GM19467 (cell line): Measurements from ENCODE around the gene S100A16.
A peak's percentile ranks its signal among the peaks of the same experiment; 100 is the strongest.
"Not testable (repeated sequence)": the region's sequence is repeated elsewhere in the genome, so short reads cannot be mapped to it uniquely, and the experiment has no call there.

ENCODE experiments used
- ATAC-seq: cut with Tn5 transposase; IDR thresholded peaks from one replicate; pipeline ENCODE4 v1.9.1; 2021; ENCODE audit warnings: mild to moderate bottlenecking, moderate library complexity; ENCODE audit not compliant: unreplicated experiment

The S100A16 gene

DNA sequence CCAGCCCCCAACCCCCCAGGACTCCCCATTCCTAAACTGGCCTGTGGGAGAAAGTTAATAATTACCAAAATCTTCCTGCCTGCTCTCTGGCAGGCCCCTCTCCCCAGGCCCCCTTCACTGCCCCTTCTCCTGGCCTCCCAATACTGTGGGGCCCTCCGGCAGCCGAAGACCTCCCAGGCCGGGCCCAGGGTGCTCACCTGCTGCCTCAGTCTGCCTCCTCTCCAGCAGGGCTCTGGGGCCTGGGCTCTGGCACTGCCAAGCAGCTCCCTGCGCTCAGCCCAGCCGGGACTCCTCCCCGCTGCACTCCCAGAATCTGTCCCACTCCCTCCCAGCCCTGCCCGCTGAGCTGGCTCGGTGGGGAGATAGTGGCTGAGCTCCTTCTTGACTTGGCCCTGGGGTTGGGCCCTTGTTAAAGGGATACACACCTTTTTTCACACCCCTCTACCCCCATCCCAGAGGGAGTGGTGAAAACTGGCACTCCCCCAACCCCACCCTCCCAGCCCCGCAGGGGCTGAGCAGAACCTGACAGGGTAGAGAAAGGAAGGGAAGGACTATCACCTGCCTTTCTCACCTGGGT is at the start of gene S100A16:
Gene S100A16, minus strand, starts transcription at position 383 of the 577 bp plus-strand sequence. CDS start 4,986 bp downstream, outside the sequence.
- no peak for ATAC-seq

DNA sequence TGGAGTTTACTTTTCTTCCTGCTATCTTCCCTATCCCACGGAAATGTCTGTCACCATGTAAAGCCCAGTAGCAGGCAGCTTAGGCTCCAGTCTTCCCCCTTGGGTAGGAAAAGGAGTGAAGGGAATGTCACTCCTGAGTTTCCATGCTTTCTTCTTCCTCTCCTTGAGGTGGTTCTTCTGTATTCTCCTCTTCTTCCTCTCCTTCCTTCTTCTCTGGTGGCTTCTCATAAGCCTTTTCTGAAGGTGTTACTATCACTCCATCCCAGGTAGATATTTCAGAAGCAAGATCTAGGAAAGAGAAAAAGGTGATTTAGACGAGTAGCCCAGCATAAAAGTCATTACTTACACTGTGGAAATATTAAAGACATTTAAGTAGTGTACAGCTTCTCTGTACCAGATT is 49.3 kb upstream of the S100A16 start:
- ATAC-seq, result no peak

GRCh38 chr1:153661111-153661708 is 48.3 kb upstream of the S100A16 start:
- ATAC-seq, result no peak

DNA sequence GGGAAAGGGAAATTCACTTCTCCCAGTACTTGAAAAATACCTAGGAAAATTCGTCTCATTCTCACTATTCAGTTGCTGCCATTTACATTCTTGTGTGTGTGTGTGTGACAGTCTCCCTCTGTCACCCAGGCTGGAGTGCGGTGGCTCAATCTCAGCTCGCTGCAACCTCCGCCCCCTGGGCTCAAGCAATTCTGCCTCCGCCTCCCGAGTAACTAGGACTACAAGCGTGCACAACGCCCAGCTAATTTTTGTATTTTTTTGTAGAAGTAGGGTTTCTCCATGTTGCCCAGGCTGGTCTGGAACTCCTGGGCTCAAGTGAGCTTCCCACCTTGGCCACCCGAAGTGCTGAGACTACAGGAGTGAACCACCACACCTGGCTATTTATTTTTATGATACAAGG is 46.7 kb upstream of the S100A16 start:
- ATAC-seq, result no peak

DNA sequence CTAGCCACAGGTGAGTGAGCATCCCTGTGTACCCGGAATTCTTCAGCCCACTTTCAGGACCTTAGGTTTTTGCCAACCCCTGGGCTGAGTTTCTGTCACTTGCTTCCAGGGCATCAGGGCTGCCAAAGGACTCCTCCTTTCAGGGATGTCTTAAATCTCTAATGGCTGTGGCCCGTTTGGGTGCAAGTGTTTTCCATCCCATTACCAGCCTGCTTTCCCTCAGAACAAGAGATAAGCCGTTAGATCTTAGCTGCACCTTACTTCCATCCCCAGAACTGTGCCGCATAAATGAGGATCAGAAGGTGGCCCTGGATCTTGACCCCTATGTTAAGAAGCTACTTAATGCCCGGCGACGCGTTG is 46.2 kb upstream of the S100A16 start:
- no peak for ATAC-seq

DNA sequence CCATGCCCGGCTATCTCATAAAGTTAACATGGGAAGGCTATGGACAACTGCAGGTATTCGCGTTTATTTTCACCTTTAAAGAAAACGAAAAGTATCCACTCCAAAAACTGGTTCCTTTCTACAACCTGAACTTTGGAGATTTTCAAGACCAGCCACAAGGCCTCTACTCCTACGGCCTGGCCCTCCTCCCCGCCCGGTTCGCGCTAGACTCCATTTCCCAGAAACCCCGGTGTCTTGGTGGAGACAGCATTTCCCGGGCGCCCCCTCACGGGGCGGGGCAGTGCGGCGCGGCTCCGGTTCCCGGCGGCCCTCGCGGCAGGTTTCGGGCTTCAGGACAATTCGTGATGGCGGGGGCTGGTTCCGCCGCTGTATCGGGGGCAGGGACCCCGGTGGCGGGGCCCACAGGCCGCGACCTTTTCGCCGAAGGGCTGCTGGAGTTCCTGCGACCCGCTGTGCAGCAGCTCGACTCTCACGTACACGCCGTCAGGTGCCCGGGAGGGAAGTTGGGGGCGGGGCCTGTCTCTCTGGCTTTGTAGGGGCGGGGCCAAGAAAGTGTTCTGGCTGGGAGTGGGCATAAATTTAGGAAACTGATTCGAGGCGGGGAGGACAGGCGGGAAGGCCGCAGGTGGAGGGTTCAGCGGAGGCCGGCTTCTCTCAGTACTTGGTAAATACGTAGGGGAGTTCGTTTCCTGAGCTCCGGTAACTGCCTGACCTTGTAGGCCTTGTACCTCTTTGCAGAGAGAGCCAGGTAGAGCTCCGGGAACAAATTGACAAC is 45.6 kb upstream of the S100A16 start, which contains the start of gene SNAPIN:
Gene SNAPIN, plus strand, starts transcription at position 304 of the 775 bp plus-strand sequence. Its CDS starts 41 bp downstream, at position 345.
- peak; percentile 86 for ATAC-seq

GRCh38 chr1:153655333-153655732 is 42.4 kb upstream of the S100A16 start:
- ATAC-seq, result no peak

DNA sequence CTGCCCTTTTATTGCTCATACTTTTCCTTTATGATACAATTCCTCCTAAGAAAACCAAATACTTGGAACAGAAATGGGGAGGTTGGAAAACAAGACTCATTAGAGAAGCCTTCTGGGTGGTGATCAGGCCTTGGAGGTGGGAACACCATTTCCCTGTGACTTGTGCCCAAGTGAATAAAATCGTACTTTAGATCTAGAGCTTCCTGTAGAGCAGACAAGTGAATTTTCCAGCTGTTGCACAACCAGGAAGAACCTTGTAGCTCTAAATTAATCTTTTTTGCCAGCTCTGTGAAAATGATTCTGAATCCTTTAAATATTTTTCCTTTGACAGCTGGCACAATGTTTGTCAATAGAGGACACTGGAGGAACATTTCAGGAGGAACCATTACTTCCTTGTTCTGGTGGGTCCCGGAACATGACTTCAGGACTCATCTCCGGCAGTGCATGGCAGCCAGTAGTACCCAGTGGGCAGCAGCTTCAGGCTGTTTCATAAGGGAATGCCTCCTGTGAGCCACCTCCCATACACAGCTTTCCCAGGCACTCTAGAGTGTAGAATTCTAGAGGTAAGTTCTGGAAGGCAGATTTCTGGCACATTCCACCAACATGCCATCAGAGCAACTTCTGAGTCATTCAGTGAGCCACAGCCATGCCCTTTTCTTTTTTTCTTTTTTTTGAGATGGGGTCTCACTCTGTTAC is 40.0 kb upstream of the S100A16 start:
- ATAC-seq, result no peak

- ATAC-seq, result no peak
Measured at GRCh38 chr1:153651771-153652170, 38.8 kb upstream of the S100A16 start.

DNA sequence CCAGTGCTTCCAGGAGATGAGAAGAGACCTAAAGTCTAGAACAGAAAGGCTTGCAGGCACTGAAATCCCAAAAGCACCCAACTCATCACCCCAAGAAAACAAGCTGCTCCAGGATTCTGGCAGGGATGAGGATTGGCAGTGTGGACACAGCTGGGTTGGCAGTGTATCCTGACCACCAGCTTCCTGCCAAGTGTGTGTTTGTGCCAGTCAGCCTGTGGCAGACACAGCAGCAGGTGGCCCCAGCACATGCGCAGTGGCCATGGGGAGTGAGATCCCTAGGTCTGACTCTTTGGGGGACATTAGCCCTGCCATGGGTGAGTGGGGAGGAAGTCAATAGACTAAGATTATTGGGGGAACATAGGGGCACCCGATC is 36.9 kb upstream of the S100A16 start:
- ATAC-seq, result no peak

- ATAC-seq, result no peak
Measured at GRCh38 chr1:153649137-153649862, 36.4 kb upstream of the S100A16 start.

DNA sequence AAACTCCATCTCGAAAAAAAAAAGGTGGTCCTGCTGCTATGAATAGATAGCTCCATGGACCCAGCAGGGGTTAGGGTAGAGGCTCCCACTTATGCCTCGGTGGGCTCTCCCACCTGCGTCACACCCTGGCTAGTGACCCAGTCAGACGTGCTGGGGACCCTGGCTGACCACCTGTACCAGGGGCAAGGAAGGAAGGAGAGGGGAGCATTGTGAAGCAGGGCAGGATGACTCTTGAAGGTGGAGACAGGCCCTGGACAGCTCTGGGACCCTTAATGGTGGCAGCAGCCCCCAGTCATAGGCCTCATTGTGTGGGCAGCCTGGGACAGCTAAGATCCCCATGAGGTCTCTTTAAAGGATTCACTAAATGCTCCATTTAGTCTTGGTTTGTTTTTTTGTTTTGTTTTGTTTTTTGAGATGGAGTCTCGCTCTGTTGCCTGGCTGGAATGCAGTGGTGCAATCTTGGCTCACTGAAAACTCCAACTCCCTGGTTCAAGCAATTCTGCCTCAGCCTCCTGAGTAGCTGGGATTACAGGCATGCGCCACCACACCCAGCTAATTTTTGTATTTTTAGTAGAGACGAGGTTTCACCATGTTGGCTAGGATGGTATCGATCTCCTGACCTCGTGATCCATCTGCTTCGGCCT is 35.2 kb upstream of the S100A16 start:
- no peak for ATAC-seq

DNA sequence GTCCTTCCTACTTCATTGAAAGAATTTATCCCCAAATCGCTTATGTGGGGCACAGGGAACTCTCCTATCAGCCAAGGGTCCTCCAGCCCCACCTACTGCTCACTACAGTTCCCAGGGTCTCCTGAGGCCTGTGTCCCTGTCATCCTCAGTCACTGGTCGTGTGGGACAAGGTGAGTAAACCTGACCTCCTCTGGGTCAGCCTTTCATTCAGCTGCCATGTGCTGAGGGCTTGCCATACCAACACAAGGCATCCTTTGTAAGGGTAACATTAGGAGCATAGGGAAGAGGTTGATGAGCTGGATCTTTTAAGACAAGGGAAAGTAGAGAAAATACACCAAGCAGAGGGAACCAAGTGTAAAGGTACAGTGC is 34.4 kb upstream of the S100A16 start:
- no peak for ATAC-seq

DNA sequence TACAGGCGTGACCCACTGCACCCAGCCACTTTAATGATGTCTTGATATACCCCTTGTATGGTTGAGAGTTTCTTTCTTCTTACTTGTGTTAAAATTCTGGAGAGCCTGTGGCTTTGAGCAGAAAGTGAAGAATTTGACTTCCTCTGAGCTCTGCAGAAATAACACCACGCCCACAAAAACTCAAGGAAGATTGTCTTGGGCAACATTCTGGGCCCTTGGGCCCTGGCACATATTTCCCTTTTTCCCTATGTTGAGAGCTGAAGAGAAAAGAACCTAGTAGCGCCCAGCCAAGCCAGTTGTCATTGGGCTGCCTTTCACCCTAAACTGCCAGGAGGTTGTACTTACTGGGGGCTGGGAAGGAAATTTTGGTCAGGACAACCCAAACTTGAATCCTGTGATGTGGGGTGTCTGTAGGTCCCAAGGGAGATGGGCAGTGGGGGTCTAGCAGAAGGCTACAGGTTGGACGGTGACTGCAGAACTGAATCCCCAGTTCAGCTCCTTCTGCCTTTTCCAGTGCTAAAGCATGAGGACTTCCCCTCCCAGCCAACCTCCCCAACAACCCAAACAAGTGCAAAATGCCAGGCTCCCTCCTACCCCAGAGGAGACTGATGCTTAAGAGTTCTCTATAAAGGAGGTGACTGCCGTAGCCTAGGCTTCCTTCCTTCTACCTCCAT is 33.9 kb upstream of the S100A16 start:
- no peak for ATAC-seq

GRCh38 chr1:153643816-153644215 is 30.9 kb upstream of the S100A16 start:
- no peak for ATAC-seq

DNA sequence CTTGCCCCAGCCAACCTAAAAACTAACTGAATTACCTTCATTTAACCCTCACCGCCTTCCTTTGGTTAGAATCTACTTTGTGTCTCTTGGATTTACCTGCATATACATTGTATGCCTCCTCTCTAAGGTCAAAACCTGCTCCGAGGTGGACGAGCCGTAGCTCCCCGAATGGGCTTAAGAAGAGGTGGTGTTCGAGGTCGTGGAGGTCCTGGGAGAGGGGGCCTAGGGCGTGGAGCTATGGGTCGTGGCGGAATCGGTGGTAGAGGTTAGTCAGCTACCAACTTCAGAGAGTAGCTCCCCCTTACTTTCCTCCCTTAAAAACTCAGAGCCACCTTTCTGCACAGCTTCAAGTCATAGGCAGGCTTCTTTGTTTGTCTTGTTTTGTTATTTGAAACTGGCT is 30.2 kb upstream of the S100A16 start:
- no peak for ATAC-seq

DNA sequence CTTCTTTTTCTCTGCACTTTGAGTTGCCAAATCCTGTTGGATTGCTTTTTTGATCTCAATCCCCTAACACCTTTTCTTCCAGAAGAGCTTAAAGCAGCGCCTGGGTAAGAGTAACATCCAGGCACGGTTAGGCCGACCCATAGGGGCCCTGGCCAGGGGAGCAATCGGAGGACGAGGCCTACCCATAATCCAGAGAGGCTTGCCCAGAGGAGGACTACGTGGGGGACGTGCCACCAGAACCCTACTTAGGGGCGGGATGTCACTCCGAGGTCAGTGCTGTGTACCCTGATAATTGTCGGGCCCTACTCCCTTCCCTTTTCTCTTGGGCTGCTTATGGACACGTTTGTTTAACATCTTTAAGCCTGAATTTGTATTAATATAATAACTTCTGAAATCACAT is 29.2 kb upstream of the S100A16 start:
- ATAC-seq, result no peak

DNA sequence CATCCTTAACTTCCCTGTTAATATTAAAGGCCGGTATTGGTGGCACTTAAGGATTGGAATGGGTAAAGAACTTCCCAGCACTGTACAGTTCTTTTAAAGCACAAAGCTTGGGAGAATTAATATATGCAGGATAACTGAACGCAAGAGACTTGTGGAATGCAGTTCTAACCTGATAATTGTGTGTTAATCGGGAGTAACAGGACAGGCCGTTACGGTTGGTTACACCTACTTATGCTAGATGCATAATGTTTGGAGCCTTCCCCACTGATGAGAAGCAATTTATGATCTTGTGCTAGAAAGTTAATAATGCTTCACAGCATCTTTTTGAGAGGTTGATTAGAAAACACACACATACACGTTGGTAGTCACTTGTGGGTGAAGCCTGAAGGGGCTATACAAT is 27.9 kb upstream of the S100A16 start:
- no peak for ATAC-seq

GRCh38 chr1:153640213-153640612 is 27.3 kb upstream of the S100A16 start:
- ATAC-seq, result not testable (repeated sequence)

DNA sequence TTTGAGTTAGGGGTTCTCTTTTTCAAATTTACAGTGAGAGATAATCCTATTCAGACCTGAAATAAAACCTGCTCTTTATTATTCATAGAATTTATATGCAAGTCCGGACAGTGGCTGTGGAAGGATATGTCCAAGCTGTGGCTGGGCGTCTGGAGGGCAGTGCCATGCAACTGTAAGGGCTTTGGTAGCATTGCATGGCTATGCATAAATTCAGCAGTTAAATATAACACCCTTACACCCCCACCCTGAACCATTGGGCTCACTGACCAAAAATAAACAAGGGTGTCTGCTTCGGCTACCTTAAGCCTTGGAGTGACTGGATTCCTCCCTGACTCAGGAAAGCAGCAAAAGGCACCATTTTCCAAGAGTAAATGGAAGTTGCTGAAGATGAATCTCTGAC is 26.3 kb upstream of the S100A16 start:
- no peak for ATAC-seq
